Urothelium cell line (cell line): ENCODE data around the gene PFKM.

Source experiments
- DNase-seq: peaks from one replicate; pipeline ENCODE4 v3.0.0; 2011; ENCODE audit warnings: low spot score, mixed read lengths
- FAIRE-seq: peaks from 2 replicates; lab custom pipeline; 2011; peaks lifted over from hg19 to GRCh38; lab: Jason Lieb, UNC

Gene PFKM

GRCh38 chr12:48183876-48184548 lies 64.8 kb downstream of the PFKM start:
- DNase-seq: no peak
- FAIRE-seq: no peak

GRCh38 chr12:48184549-48184922 lies 65.4 kb downstream of the PFKM start:
- no peak for DNase-seq
- no peak for FAIRE-seq

- FAIRE-seq (no peak), DNase-seq (no peak)
These were observed 66.2 kb downstream of the PFKM start for GRCh38 chr12:48185181-48185919.

GRCh38 chr12:48187916-48188695 lies 68.9 kb downstream of the PFKM start:
- no peak for FAIRE-seq
- DNase-seq: no peak

GRCh38 chr12:48189331-48190125 lies 70.4 kb downstream of the PFKM start:
- DNase-seq (peak; percentile 52), FAIRE-seq (no peak)

- FAIRE-seq: no peak
These were observed 71.9 kb downstream of the PFKM start for GRCh38 chr12:48191096-48191495.

GRCh38 chr12:48192861-48193260 lies 73.7 kb downstream of the PFKM start:
- DNase-seq (no peak), FAIRE-seq (no peak)

More at GRCh38 chr12:48191096-48191495, 71.9 kb downstream of the PFKM start:
- no peak for DNase-seq

- DNase-seq: no peak
- FAIRE-seq: no peak
These were observed 74.5 kb downstream of the PFKM start for GRCh38 chr12:48193623-48194022.

GRCh38 chr12:48194799-48195201 lies 75.6 kb downstream of the PFKM start:
- no peak for FAIRE-seq
- DNase-seq: no peak
